ENCODE results near the gene SHISAL1.

SHISAL1 gene

GRCh38 chr22:44274918-44275630 lies 37.7 kb downstream of the SHISAL1 start:
- Mint-ChIP-seq H3K4me1 (ENCODE audit: low read depth) (no peaks in the 10 kb centered on the region), H3K9me3 (no peaks in the 10 kb centered on the region), H3K36me3 (ENCODE audit: low read depth) (no peaks in the 10 kb centered on the region), H3K27me3 (peaks cover 3% of the 10 kb centered on the region), H3K27ac (no peak overlapping the region), H3K4me3 (no peak overlapping the region)

- Mint-ChIP-seq H3K27ac (no peak overlapping the region), H3K9me3 (no peaks in the 10 kb centered on the region), H3K27me3 (peaks cover 1% of the 10 kb centered on the region), H3K4me1 (ENCODE audit: low read depth) (no peaks in the 10 kb centered on the region), H3K36me3 (ENCODE audit: low read depth) (no peaks in the 10 kb centered on the region), H3K4me3 (no peak overlapping the region)
Measured at GRCh38 chr22:44273175-44273574, 39.6 kb downstream of the SHISAL1 start.

- Mint-ChIP-seq H3K4me1 (ENCODE audit: low read depth) (no peaks in the 10 kb centered on the region), H3K4me3 (no peak overlapping the region), H3K27ac (no peak overlapping the region), H3K36me3 (ENCODE audit: low read depth) (no peaks in the 10 kb centered on the region), H3K27me3 (no peaks in the 10 kb centered on the region), H3K9me3 (no peaks in the 10 kb centered on the region)
Measured at GRCh38 chr22:44272401-44272771, 40.4 kb downstream of the SHISAL1 start.

- Mint-ChIP-seq H3K9me3 (no peaks in the 10 kb centered on the region), H3K4me1 (ENCODE audit: low read depth) (no peaks in the 10 kb centered on the region), H3K27me3 (no peaks in the 10 kb centered on the region), H3K4me3 (no peak overlapping the region), H3K27ac (no peak overlapping the region), H3K36me3 (ENCODE audit: low read depth) (no peaks in the 10 kb centered on the region)
Measured at GRCh38 chr22:44271732-44272400, 40.9 kb downstream of the SHISAL1 start.

GRCh38 chr22:44271010-44271500 lies 41.7 kb downstream of the SHISAL1 start:
- H3K27me3 Mint-ChIP-seq = no peaks in the 10 kb centered on the region
- H3K9me3 Mint-ChIP-seq = no peaks in the 10 kb centered on the region
- no peak overlapping the region for H3K27ac Mint-ChIP-seq
- H3K4me3 Mint-ChIP-seq = no peak overlapping the region
- no peaks in the 10 kb centered on the region for H3K36me3 Mint-ChIP-seq (ENCODE audit: low read depth)
- H3K4me1 Mint-ChIP-seq (ENCODE audit: low read depth) = no peaks in the 10 kb centered on the region

GRCh38 chr22:44270556-44270880 lies 42.2 kb downstream of the SHISAL1 start:
- Mint-ChIP-seq H3K36me3 (ENCODE audit: low read depth) (no peaks in the 10 kb centered on the region), H3K4me3 (no peak overlapping the region), H3K27me3 (no peaks in the 10 kb centered on the region), H3K9me3 (no peaks in the 10 kb centered on the region), H3K27ac (no peak overlapping the region), H3K4me1 (ENCODE audit: low read depth) (no peaks in the 10 kb centered on the region)

GRCh38 chr22:44269757-44270555 lies 42.8 kb downstream of the SHISAL1 start:
- Mint-ChIP-seq H3K4me3 (no peak overlapping the region), H3K9me3 (no peaks in the 10 kb centered on the region)

GRCh38 chr22:44269117-44269498 lies 43.6 kb downstream of the SHISAL1 start:
- Mint-ChIP-seq H3K27ac (no peak overlapping the region), H3K9me3 (no peaks in the 10 kb centered on the region), H3K4me1 (ENCODE audit: low read depth) (no peaks in the 10 kb centered on the region), H3K27me3 (no peaks in the 10 kb centered on the region), H3K36me3 (ENCODE audit: low read depth) (no peaks in the 10 kb centered on the region), H3K4me3 (no peak overlapping the region)

More at GRCh38 chr22:44269757-44270555, 42.8 kb downstream of the SHISAL1 start:
- Mint-ChIP-seq H3K27ac (no peak overlapping the region), H3K27me3 (no peaks in the 10 kb centered on the region), H3K4me1 (ENCODE audit: low read depth) (no peaks in the 10 kb centered on the region), H3K36me3 (ENCODE audit: low read depth) (no peaks in the 10 kb centered on the region)

- H3K4me1 Mint-ChIP-seq (ENCODE audit: low read depth) = no peaks in the 10 kb centered on the region
Measured at GRCh38 chr22:44268431-44269116, 44.2 kb downstream of the SHISAL1 start.

GRCh38 chr22:44267856-44268255 lies 44.9 kb downstream of the SHISAL1 start:
- Mint-ChIP-seq H3K27ac (no peak overlapping the region), H3K4me1 (ENCODE audit: low read depth) (no peaks in the 10 kb centered on the region), H3K4me3 (no peak overlapping the region), H3K36me3 (ENCODE audit: low read depth) (no peaks in the 10 kb centered on the region), H3K27me3 (no peaks in the 10 kb centered on the region), H3K9me3 (no peaks in the 10 kb centered on the region)

More at GRCh38 chr22:44268431-44269116, 44.2 kb downstream of the SHISAL1 start:
- Mint-ChIP-seq H3K27ac (no peak overlapping the region), H3K9me3 (no peaks in the 10 kb centered on the region), H3K4me3 (no peak overlapping the region), H3K36me3 (ENCODE audit: low read depth) (no peaks in the 10 kb centered on the region), H3K27me3 (no peaks in the 10 kb centered on the region)

- Mint-ChIP-seq H3K36me3 (ENCODE audit: low read depth) (no peaks in the 10 kb centered on the region), H3K9me3 (no peaks in the 10 kb centered on the region), H3K27ac (no peak overlapping the region), H3K27me3 (no peaks in the 10 kb centered on the region), H3K4me3 (no peak overlapping the region), H3K4me1 (ENCODE audit: low read depth) (no peaks in the 10 kb centered on the region)
Measured at GRCh38 chr22:44266796-44267760, 45.7 kb downstream of the SHISAL1 start.

GRCh38 chr22:44263547-44263946 lies 49.2 kb downstream of the SHISAL1 start:
- no peaks in the 10 kb centered on the region for H3K27me3 Mint-ChIP-seq
- no peaks in the 10 kb centered on the region for H3K9me3 Mint-ChIP-seq
- H3K27ac Mint-ChIP-seq = no peak overlapping the region
- H3K4me1 Mint-ChIP-seq (ENCODE audit: low read depth) = no peaks in the 10 kb centered on the region
- no peak overlapping the region for H3K4me3 Mint-ChIP-seq
- no peaks in the 10 kb centered on the region for H3K36me3 Mint-ChIP-seq (ENCODE audit: low read depth)

GRCh38 chr22:44261861-44262595 lies 50.7 kb downstream of the SHISAL1 start:
- Mint-ChIP-seq H3K36me3 (ENCODE audit: low read depth) (no peaks in the 10 kb centered on the region), H3K4me3 (no peak overlapping the region), H3K9me3 (no peaks in the 10 kb centered on the region), H3K27ac (no peak overlapping the region), H3K4me1 (ENCODE audit: low read depth) (no peaks in the 10 kb centered on the region), H3K27me3 (no peaks in the 10 kb centered on the region)

Measured in stimulated activated naive CD8-positive, alpha-beta T cell treated with anti-CD3 and anti-CD28 coated beads, Interleukin-15, Interleukin-2, amounts not matched to agents 100 ng/mL and 50 ng/mL, for 24 hours (primary cell).